GM12892 (cell line): Measurements from ENCODE around the gene TCAIM.

Source experiments
- POLR2A ChIP-seq: IDR thresholded peaks from 2 replicates; pipeline ENCODE4 v1.6.1; 2011; ENCODE audit warnings: low read depth, low read length, control low read depth
- POLR2AphosphoS5 ChIP-seq: IDR thresholded peaks from 2 replicates; pipeline ENCODE4 v1.6.1; 2011; ENCODE audit warnings: low read depth, low read length, control low read depth

GRCh38 chr3:44442596-44443309 lies 104.2 kb downstream of the TCAIM start:
- TF ChIP-seq POLR2AphosphoS5 (no peak), POLR2A (no peak)
